Liver (tissue), 3 donors: ENCODE measurements around the gene CD200R1.

Source experiments
- CTCF ChIP-seq: fragments of 150-350 bp; IDR thresholded peaks from 2 replicates; pipeline ENCODE4 v1.5.1; 2017; ENCODE audit warnings: improper control_type of control experiment, low read depth, low read length; ENCODE audit not compliant: missing input control
- JUND ChIP-seq, 2 donors: IDR thresholded peaks; 2 replicates each; pipeline ENCODE4 v1.6.1; 2016; ENCODE audit warnings: antibody characterized with exemption in 2 of 2
- donor health status: healthy.
- donor health status: healthy.

GRCh38 chr3:112956351-112956750 lies 18.6 kb downstream of the CD200R1 start:
- TF ChIP-seq CTCF (no peak), JUND (IDR thresholded peaks at IDR 0.05) (no peak)
